Prostate gland (tissue), 2 donors: ENCODE data around the gene CAND2. TPM values are rescaled to one million over a fixed set of nuclear protein-coding genes. Genes with fewer than 3 reads are reported as not detected.

Source experiments
- DNase-seq: peaks from one replicate; pipeline ENCODE4 v3.0.0-alpha.2; 2019; ENCODE audit warnings: low spot score
- H3K27ac ChIP-seq, 2 donors: fragments of 200-600 bp; sonication (generic); 2 replicates each; pipeline ENCODE4 v1.5.1; 2017 to 2019
- H3K27me3 ChIP-seq: fragments of 200-600 bp; sonication (generic); replicated peaks from 2 replicates; pipeline ENCODE4 v1.5.1; 2019; ENCODE audit not compliant: insufficient read depth
- H3K36me3 ChIP-seq, 2 donors: fragments of 200-600 bp; sonication (generic); 1 replicate in 1 of 2; 2 replicates in 1 of 2; pipeline versions ENCODE4 v1.5.1 to v1.8.1; 2017 to 2019
- H3K4me1 ChIP-seq: fragments of 200-600 bp; sonication (generic); replicated peaks from 2 replicates; pipeline ENCODE4 v1.5.1; 2019
- H3K4me3 ChIP-seq, 2 donors: fragments of 200-600 bp; sonication (generic); 2 replicates each; pipeline ENCODE4 v1.5.1; 2017 to 2019
- H3K9me3 ChIP-seq: fragments of 200-600 bp; sonication (generic); 2 replicates; pipeline ENCODE4 v1.5.1; 2017
- POLR2A ChIP-seq: fragments of 450-650 bp; IDR thresholded peaks from one replicate; pipeline ENCODE4 v1.6.1; 2016; ENCODE audit warnings: antibody characterized with exemption, mild to moderate bottlenecking
- POLR2AphosphoS5 ChIP-seq: sonication (generic); formaldehyde crosslinking; IDR thresholded peaks from one replicate; pipeline ENCODE4 v1.6.1; 2017; ENCODE audit warnings: antibody characterized with exemption
- whole genome bisulfite sequencing: methylation state at CpG from one replicate; pipeline ENCODE4 v1.1.5; 2018; 5-methylcytosine and 5-hydroxymethylcytosine counted together
- intact Hi-C: fragments of 100-400 bp; cut with DNase I; formaldehyde crosslinking; loops from one replicate; pipeline ENCODE4 v1.14.2; 2022
- total RNA-seq, 2 donors: library from RNA; depleted of rRNA; stranded (reverse); fragments of >200 nt; gene quantifications; one replicate each; pipeline ENCODE4 v1.1.0, GENCODE V29; 2016
- TF ChIP-seq, protein P1 (sequence below), 4 experiments: fragments of 200-600 bp in 2 of 4; fragments of 450-650 bp in 2 of 4; sonication (generic) in 2 of 4; IDR thresholded peaks; 1 replicate in 3 of 4; 2 replicates in 1 of 4; pipeline ENCODE4 v1.5.1; 2016 to 2019; ENCODE audit warnings: antibody characterized with exemption in 4 of 4, mild to moderate bottlenecking in 2 of 4, moderate library complexity in 2 of 4

Gene CAND2
- total RNA-seq, 2 donors from 2014 or later = 8.4 to 86.3 TPM

DNA sequence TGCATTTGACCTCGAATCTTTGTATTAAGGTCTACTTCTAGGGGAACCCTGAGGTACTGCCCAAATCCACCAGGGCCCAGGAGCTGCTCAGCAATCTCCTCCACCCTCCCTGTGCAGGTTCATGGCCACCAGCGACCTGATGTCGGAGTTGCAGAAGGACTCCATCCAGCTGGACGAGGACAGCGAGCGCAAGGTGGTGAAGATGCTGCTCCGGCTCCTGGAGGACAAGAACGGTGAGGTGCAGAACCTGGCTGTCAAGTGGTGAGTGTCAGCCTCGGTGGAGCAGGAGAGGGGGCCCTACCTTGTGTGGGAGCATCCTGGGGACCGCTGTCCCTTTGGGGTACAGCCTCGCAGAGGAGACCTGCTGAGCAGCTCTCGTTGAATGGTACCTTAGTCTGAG lies 6.9 kb downstream of the CAND2 start:
- no peak for DNase-seq
- whole genome bisulfite sequencing = 97% methylated on average over 12 of the region's 12 CpGs
- no peak for TF ChIP-seq POLR2AphosphoS5
- no peak for TF ChIP-seq POLR2A
- TF ChIP-seq, protein P1, sequence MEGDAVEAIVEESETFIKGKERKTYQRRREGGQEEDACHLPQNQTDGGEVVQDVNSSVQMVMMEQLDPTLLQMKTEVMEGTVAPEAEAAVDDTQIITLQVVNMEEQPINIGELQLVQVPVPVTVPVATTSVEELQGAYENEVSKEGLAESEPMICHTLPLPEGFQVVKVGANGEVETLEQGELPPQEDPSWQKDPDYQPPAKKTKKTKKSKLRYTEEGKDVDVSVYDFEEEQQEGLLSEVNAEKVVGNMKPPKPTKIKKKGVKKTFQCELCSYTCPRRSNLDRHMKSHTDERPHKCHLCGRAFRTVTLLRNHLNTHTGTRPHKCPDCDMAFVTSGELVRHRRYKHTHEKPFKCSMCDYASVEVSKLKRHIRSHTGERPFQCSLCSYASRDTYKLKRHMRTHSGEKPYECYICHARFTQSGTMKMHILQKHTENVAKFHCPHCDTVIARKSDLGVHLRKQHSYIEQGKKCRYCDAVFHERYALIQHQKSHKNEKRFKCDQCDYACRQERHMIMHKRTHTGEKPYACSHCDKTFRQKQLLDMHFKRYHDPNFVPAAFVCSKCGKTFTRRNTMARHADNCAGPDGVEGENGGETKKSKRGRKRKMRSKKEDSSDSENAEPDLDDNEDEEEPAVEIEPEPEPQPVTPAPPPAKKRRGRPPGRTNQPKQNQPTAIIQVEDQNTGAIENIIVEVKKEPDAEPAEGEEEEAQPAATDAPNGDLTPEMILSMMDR (IDR thresholded peaks at IDR 0.05) = no peak
- Histone ChIP-seq H3K9me3 (no peaks in the 10 kb centered on the region), H3K27ac (no peak overlapping the region), H3K4me3 (no peak overlapping the region), H3K36me3 (no peaks in the 10 kb centered on the region), H3K27me3 (no peaks in the 10 kb centered on the region), H3K4me1 (no peaks in the 10 kb centered on the region)
- intact Hi-C loops = no loop called here

DNA sequence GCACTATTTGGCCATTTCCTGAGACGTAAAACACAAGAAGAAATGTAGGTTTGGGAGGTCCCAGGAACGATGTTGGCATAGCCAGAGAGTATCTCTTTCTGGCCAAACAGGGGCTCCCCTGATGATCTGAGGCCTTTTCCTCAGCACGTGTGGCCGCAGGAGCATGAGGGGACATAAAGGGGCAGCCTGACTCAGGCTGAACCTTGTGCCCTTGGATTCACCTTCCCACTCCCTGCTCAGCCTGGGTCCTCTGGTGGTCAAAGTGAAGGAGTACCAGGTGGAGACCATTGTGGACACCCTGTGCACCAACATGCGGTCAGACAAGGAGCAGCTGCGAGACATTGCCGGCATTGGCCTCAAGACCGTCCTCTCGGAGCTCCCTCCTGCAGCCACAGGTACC lies 10.6 kb downstream of the CAND2 start:
- no peaks in the 10 kb centered on the region for H3K4me1 ChIP-seq
- no peak overlapping the region for H3K27ac ChIP-seq
- intact Hi-C loops = no loop called here
- H3K27me3 ChIP-seq = no peaks in the 10 kb centered on the region
- no peaks in the 10 kb centered on the region for H3K36me3 ChIP-seq
- TF ChIP-seq POLR2AphosphoS5 (no peak), POLR2A (no peak)
- TF ChIP-seq, protein P1 (IDR thresholded peaks at IDR 0.05) = no peak
- H3K9me3 ChIP-seq = no peaks in the 10 kb centered on the region
- no peak overlapping the region for H3K4me3 ChIP-seq
- no peak for DNase-seq
- 95% methylated on average over 9 of the region's 9 CpGs for WGBS

DNA sequence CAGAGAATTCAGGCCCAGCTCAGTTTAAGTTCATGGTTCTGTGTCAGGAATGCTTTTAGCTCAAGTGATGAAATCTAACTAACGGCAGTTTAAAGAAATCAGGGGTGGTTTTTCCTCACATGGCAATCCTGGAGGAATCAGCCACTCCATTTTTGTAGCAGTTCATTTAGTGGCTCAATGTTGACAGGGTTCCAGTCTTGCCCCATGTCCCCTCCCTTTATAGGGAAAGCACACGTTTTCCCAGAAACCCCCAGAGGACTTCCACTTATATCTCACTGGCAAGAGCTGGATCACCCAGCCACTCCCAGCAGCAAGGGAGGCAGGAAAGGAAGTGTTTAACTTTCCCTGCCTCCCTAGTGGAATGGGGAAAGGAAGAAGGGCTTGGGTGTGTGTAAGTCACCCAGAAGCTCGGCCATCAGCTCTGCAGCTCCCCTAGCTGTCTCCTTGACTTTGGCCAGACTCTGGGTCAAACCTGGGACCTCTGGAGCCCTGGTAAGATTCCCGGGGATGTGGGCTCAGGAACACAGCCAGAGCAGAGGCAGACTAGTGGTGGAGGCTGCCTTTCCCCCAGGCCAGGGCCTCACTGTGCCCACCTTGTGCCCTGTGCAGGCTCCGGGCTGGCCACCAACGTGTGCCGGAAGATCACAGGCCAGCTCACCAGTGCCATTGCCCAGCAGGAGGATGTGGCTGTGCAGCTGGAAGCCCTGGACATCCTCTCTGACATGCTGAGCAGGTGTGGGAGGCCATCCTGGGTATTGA lies 11.3 kb downstream of the CAND2 start:
- no peak overlapping the region for H3K4me3 ChIP-seq
- H3K27me3 ChIP-seq = no peaks in the 10 kb centered on the region
- TF ChIP-seq, protein P1 (IDR thresholded peaks at IDR 0.05) = no peak
- TF ChIP-seq POLR2A (no peak), POLR2AphosphoS5 (no peak)
- WGBS = 86% methylated on average over 7 of the region's 7 CpGs
- H3K9me3 ChIP-seq = no peaks in the 10 kb centered on the region
- H3K27ac ChIP-seq = no peak overlapping the region
- intact Hi-C loops = no loop called here
- no peak for DNase-seq
- H3K4me1 ChIP-seq = no peaks in the 10 kb centered on the region
- no peaks in the 10 kb centered on the region for H3K36me3 ChIP-seq

DNA sequence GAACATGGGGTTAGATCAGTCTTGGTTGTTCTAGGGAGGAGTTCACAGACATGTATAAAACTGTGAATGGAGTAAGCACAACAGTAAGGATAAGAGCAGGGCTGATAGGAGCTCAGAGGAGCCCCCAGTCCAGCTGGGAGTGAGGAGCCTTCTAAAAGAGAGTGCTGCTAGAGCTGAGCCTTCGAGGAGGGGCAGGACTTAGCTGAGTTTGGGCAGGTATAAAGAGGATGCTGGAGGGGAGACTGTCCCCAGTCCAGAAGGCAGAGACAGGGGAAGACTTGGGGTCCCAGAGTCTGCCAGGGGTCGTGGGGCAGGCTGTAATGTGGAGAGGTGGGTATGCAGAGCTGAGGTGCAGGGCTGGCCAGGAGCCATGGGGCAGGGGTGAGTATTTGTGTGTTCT lies 12.1 kb downstream of the CAND2 start:
- Histone ChIP-seq H3K27me3 (no peaks in the 10 kb centered on the region), H3K4me3 (no peak overlapping the region), H3K36me3 (no peaks in the 10 kb centered on the region), H3K4me1 (no peaks in the 10 kb centered on the region), H3K27ac (no peak overlapping the region), H3K9me3 (no peaks in the 10 kb centered on the region)
- TF ChIP-seq POLR2A (no peak), POLR2AphosphoS5 (no peak)
- TF ChIP-seq, protein P1 (IDR thresholded peaks at IDR 0.05) = no peak
- no peak for DNase-seq
- intact Hi-C loops = no loop called here
- 74% methylated on average over 2 of the region's 2 CpGs for WGBS

DNA sequence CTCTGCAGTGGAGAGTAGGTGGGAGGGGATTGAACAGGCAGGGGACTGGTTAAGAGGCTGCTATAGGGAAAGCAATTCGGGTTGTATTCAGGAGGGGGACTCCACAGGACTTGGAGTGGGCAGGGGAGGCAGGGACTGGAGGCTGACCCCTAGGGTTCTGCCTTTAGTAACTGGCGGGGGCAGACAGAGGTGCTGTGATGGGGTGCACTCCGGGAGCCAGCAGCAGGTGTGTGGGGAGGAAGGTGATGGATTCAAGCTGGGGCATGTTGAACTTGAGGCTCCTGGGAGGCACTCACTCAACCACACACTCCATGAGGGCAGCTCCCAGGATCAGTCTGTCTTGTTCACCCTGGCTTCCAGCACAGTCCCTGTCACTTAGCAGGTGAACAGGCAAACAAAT lies 12.5 kb downstream of the CAND2 start:
- H3K4me1 ChIP-seq = no peaks in the 10 kb centered on the region
- intact Hi-C loops = no loop called here
- WGBS = 93% methylated on average over 3 of the region's 3 CpGs
- no peaks in the 10 kb centered on the region for H3K9me3 ChIP-seq
- DNase-seq = no peak
- no peak overlapping the region for H3K27ac ChIP-seq
- no peaks in the 10 kb centered on the region for H3K27me3 ChIP-seq
- H3K36me3 ChIP-seq = no peaks in the 10 kb centered on the region
- no peak overlapping the region for H3K4me3 ChIP-seq
- TF ChIP-seq POLR2A (no peak), POLR2AphosphoS5 (no peak)
- TF ChIP-seq, protein P1 (IDR thresholded peaks at IDR 0.05) = no peak
